ENCODE data around the gene RING1.

The RING1 gene

DNA sequence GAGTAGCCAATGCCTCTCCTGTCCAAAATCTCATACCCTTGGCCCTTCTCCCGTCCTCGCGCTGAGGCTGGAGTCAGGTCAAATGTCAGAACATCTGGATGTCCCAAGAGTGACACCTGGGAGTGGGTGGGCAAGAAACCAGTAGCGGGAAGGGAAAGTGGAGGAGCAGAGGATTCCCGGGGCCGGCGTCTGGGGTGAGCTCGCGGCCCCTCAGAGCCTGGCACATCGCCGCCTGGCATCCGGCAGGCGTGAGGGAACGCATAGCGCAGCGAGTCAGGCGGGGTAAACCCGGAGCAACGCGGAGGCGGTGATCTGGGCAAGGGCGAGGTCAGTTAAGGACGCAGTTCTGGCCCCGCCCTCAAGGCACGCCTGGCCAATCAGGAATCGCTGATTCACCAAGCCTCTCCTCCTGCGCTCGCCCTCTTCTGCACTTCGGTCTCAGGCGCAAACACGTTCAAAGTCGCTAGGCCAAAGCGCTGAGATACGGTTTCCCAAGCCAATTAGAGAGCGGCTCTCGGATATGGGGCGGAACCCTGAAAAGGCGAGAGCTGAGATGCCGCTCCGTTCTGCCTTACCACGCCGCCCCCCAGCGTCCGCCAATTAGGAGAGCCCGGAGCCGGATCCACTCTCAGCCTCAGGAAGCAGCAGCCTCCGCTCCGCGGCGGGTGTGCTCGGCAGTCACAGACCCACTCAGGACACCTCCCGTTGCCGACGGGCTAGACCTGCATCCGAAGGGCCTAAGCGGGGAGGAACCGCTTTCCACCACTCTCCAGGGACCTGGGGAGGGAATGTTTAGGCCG lies 40.8 kb downstream of the RING1 start:
- H3K4me3 ChIP-seq (ENCODE audit: low read depth, low read length): peak overlapping the region; percentile 80
- TF ChIP-seq, protein P1, sequence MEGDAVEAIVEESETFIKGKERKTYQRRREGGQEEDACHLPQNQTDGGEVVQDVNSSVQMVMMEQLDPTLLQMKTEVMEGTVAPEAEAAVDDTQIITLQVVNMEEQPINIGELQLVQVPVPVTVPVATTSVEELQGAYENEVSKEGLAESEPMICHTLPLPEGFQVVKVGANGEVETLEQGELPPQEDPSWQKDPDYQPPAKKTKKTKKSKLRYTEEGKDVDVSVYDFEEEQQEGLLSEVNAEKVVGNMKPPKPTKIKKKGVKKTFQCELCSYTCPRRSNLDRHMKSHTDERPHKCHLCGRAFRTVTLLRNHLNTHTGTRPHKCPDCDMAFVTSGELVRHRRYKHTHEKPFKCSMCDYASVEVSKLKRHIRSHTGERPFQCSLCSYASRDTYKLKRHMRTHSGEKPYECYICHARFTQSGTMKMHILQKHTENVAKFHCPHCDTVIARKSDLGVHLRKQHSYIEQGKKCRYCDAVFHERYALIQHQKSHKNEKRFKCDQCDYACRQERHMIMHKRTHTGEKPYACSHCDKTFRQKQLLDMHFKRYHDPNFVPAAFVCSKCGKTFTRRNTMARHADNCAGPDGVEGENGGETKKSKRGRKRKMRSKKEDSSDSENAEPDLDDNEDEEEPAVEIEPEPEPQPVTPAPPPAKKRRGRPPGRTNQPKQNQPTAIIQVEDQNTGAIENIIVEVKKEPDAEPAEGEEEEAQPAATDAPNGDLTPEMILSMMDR (IDR thresholded peaks at IDR 0.05; ENCODE audit: insufficient read depth, low read depth, low read length, missing control alignments): no peak
- peak; percentile 99 for DNase-seq (ENCODE audit: low read depth)

DNA sequence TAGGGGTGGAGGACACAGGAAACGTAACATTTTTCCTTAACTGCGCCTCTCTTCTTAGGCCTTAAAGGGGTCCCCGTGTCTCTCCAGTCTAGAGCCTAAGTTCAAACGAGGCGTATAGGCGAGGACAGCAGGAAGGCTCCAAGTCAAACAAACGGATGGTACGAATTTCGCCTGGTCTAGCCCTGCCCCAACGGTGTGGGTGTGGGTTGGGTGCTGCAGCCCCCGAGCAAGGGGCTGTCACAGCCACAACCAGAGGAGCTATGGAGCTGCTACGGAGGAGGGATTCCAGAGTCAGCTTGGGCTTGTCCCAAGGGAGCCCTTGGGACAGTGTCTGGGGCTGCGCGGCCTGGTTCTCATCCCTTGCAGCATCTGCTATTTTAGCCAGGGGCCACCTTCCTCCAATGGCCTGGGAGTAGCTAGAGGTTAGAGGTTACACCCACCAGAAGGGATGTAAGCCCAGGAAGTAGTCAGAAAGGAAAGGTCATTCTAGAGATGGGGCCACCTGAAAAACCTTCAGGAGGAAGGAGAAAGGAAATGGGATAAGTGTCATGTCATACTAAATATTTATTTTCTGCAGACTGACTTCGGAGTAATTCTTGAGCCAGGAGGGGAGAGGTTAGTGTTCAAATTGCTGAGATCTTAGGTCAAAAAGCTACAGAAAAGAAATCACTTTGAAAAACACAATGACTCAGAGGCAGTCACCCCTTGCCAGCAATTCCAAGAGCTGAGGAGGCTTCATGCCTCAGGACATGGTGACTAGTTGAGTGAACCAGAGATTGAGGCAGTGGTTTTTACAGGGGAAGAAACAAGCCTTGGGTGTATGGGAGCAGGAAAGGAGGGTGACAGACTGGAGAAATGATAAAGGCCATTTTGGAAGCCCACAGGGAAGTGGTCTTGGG lies 41.7 kb downstream of the RING1 start:
- DNase-seq (ENCODE audit: low read depth): no peak
- H3K4me3 ChIP-seq (ENCODE audit: low read depth, low read length): peak overlapping the region; percentile 80
- TF ChIP-seq, protein P1 (IDR thresholded peaks at IDR 0.05; ENCODE audit: insufficient read depth, low read depth, low read length, missing control alignments): no peak

DNA sequence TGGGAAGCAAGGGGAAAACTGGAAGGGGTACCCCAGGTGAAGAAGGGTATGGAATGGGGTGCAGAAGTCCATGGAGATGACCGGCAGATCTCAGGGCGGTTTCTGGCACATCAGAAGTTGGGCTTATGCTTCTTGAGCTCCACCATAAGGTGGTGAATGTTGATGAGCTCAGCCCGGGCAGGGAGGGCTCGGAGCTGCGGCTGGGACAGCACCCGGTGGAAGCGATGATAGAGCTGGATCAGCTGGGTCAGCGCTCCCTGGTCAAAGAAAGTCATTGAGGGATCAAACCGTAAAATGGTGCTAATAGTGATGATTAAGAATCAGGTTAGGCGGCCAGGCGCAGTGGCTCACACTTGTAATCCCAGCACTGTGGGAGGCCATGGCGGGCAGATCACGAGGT lies 42.4 kb downstream of the RING1 start:
- no peak overlapping the region for H3K4me3 ChIP-seq (ENCODE audit: low read depth, low read length)

DNA sequence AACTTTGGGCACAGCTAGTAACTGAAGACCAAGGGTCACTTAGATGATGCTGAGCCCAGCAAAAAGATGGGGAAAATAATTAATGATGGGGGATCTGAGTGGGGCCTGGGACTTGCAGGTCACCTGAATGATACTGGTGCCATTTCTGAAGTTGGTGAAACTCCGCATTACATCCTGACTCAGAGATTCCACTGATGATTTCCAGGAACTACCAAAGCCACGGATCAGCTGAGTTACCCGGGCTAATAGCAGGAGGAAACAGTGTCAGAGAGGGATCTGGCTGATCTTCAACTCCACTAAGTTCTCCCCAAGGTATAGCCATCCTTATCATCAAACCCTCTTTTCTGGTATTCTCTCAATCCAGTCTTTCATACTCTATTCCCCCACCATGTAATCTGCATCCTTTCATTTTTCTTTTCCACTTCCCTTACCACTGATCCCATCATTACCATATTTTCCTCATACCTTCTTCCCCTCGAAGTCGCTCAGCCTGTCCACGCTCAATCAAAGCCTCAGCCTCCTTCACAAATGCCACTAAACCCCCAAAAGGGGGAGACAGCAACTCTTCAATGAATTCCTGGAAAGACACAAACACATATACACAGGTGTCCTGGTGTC lies 43.2 kb downstream of the RING1 start:
- no peak overlapping the region for H3K4me3 ChIP-seq (ENCODE audit: low read depth, low read length)
- no peak for DNase-seq (ENCODE audit: low read depth)
- TF ChIP-seq, protein P1 (IDR thresholded peaks at IDR 0.05; ENCODE audit: insufficient read depth, low read depth, low read length, missing control alignments): no peak

More for the DNA sequence above, 42.4 kb downstream of the RING1 start:
- TF ChIP-seq, protein P1 (IDR thresholded peaks at IDR 0.05; ENCODE audit: insufficient read depth, low read depth, low read length, missing control alignments): no peak
- DNase-seq (ENCODE audit: low read depth): no peak

DNA sequence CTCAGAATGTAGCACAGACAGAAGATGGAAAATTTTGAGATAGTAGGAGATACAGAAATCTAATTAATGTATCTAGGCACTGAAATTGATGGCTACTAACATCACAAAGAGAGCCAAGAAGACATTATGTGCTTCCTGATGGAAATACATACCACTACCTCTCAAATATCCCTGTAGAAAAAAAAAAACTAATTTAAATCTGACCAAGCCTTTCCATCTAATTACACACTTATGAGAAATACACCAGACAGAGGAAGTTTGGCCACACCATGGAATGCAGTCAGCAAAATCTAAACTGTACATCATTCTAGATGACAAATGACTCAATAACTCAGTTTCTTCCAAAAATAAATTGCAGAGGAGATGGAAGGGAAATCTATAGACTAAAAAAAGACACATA lies 44.5 kb downstream of the RING1 start:
- DNase-seq (ENCODE audit: low read depth): no peak

DNA sequence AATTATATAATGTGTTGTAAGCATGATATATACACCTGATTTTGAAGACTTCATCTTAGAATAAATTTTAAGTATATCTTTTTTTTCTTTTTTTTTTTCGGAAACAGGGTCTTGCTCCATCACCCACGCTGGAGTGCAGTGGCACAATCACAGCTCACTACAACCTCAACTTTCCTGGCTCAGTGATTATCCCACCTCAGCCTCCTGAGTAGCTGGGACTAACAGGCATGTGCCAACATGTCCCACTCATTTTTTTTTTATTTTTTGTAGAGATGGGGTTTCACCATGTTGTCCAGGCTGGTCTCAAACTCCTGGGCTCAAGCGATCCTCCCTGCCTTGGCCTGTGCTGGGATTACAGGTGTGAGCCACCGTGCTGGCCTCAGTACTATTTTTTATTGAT lies 46.3 kb downstream of the RING1 start:
- TF ChIP-seq, protein P1 (IDR thresholded peaks at IDR 0.05; ENCODE audit: insufficient read depth, low read depth, low read length, missing control alignments): no peak
- DNase-seq (ENCODE audit: low read depth): no peak
- no peak overlapping the region for H3K4me3 ChIP-seq (ENCODE audit: low read depth, low read length)

More for the DNA sequence above, 44.5 kb downstream of the RING1 start:
- no peak overlapping the region for H3K4me3 ChIP-seq (ENCODE audit: low read depth, low read length)
- TF ChIP-seq, protein P1 (IDR thresholded peaks at IDR 0.05; ENCODE audit: insufficient read depth, low read depth, low read length, missing control alignments): no peak
